Breast epithelium (tissue), 3 donors: ENCODE results near the gene NEURL1B.

Experiments used
- POLR2A ChIP-seq: fragments of 450-650 bp; IDR thresholded peaks from one replicate; pipeline ENCODE4 v1.6.1; 2016; ENCODE audit warnings: antibody characterized with exemption, mild to moderate bottlenecking, moderate library complexity
- POLR2AphosphoS5 ChIP-seq, 3 donors: sonication (generic); formaldehyde crosslinking; IDR thresholded peaks; one replicate each; pipeline ENCODE4 v1.6.1; 2017; ENCODE audit warnings: antibody characterized with exemption in 3 of 3
- TF ChIP-seq, protein P1 (sequence below), 3 donors: fragments of 450-650 bp; IDR thresholded peaks; one replicate each; pipeline ENCODE4 v1.5.1; 2016 to 2017; ENCODE audit warnings: antibody characterized with exemption in 3 of 3, mild to moderate bottlenecking in 3 of 3, moderate library complexity in 3 of 3

GRCh38 chr5:172605466-172605865 lies 35.6 kb upstream of the NEURL1B start:
- TF ChIP-seq, protein P1, sequence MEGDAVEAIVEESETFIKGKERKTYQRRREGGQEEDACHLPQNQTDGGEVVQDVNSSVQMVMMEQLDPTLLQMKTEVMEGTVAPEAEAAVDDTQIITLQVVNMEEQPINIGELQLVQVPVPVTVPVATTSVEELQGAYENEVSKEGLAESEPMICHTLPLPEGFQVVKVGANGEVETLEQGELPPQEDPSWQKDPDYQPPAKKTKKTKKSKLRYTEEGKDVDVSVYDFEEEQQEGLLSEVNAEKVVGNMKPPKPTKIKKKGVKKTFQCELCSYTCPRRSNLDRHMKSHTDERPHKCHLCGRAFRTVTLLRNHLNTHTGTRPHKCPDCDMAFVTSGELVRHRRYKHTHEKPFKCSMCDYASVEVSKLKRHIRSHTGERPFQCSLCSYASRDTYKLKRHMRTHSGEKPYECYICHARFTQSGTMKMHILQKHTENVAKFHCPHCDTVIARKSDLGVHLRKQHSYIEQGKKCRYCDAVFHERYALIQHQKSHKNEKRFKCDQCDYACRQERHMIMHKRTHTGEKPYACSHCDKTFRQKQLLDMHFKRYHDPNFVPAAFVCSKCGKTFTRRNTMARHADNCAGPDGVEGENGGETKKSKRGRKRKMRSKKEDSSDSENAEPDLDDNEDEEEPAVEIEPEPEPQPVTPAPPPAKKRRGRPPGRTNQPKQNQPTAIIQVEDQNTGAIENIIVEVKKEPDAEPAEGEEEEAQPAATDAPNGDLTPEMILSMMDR (IDR thresholded peaks at IDR 0.05): no peak
- TF ChIP-seq POLR2A (no peak), POLR2AphosphoS5 (IDR thresholded peaks at IDR 0.05) (no peak)
